Right lobe of liver (tissue), 4 donors: ENCODE results near the gene PRR23A.

Source experiments
- POLR2A ChIP-seq: fragments of 450-650 bp; IDR thresholded peaks from one replicate; pipeline ENCODE4 v1.6.1; 2017; ENCODE audit warnings: antibody characterized with exemption, mild to moderate bottlenecking
- TF ChIP-seq, protein P1 (sequence below), 4 donors: fragments of 200-600 bp in 3 of 4; fragments of 450-650 bp in 1 of 4; IDR thresholded peaks; one replicate each; pipeline versions ENCODE4 v1.5.1 to v1.8.0; 2016 to 2022; ENCODE audit warnings: antibody characterized with exemption in 4 of 4, mild to moderate bottlenecking in 2 of 4
- donor health status: DM: no; HTN: no; CAD: no.
- donor health status: DM: no; HTN: no; CAD: no.
- donor health status: DM: no; HTN: yes; CAD: no.

GRCh38 chr3:139020036-139020867 lies 14.2 kb upstream of the PRR23A start:
- TF ChIP-seq, protein P1, sequence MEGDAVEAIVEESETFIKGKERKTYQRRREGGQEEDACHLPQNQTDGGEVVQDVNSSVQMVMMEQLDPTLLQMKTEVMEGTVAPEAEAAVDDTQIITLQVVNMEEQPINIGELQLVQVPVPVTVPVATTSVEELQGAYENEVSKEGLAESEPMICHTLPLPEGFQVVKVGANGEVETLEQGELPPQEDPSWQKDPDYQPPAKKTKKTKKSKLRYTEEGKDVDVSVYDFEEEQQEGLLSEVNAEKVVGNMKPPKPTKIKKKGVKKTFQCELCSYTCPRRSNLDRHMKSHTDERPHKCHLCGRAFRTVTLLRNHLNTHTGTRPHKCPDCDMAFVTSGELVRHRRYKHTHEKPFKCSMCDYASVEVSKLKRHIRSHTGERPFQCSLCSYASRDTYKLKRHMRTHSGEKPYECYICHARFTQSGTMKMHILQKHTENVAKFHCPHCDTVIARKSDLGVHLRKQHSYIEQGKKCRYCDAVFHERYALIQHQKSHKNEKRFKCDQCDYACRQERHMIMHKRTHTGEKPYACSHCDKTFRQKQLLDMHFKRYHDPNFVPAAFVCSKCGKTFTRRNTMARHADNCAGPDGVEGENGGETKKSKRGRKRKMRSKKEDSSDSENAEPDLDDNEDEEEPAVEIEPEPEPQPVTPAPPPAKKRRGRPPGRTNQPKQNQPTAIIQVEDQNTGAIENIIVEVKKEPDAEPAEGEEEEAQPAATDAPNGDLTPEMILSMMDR (IDR thresholded peaks at IDR 0.05): no peak
- TF ChIP-seq POLR2A: no peak
